Measurements from ENCODE around the gene REEP2. TPM values are rescaled to one million over a fixed set of nuclear protein-coding genes. Genes with fewer than 3 reads are reported as not detected.
A peak's percentile ranks its signal among the peaks of the same experiment; 100 is the strongest.

REEP2 gene
- total RNA-seq, 1 donor from 2014 or later: 11.1 TPM

DNA sequence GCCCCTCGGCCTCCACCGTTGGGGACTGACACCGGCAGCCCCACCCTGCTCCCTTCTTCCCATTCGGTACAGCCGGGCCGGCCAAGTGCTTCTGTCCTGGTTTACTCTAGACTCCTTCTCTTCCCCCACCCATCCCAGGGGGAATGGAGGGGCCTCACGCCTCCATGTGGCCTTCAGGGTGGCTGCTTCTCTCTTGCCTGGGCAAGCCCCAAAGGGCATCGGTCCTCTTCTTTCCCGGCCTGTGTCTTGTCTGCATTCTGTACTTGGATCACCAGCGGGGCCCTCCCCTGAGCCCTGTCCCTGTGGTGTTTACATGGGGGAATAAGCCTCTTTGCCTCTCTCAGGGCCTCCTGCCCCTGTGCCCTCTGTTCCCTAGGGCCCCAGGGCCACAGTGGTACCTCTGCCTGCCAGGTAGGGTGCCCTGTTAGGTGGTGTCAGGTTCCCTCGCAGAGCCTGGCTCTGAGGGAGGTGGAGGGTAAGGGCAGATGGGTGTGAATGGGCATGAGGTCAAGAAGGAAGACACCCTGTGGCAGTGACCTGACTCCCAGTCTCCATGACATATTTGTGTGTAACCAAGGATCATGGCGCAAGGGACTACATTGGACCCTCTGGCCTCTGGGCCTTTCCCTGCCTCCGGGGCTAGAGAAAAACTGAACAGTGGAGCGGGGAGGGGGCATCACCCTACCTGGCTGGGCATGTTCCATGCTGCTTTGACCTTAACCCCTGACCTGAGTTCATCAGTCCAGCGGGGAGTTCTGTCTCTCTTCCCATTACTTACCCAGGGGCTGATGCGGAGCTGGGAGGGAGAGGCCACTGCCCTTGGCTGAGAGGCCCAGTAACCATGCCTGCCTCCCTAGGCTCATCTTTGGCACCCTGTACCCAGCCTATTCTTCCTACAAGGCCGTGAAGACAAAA, 1.6 kb downstream of the REEP2 start:
- Mint-ChIP-seq H3K4me3 (ENCODE audit: low read depth) (peak overlapping the region; percentile 52), H3K4me1 (ENCODE audit: low read depth) (peaks cover 15% of the 10 kb centered on the region), H3K9me3 (no peaks in the 10 kb centered on the region), H3K36me3 (ENCODE audit: low read depth) (peaks cover 11% of the 10 kb centered on the region), H3K27me3 (ENCODE audit: low read depth) (no peaks in the 10 kb centered on the region), H3K27ac (no peak overlapping the region)
- no peak for DNase-seq (ENCODE audit: low spot score)
- intact Hi-C loops (cut with micrococcal nuclease): no loop called here

DNA sequence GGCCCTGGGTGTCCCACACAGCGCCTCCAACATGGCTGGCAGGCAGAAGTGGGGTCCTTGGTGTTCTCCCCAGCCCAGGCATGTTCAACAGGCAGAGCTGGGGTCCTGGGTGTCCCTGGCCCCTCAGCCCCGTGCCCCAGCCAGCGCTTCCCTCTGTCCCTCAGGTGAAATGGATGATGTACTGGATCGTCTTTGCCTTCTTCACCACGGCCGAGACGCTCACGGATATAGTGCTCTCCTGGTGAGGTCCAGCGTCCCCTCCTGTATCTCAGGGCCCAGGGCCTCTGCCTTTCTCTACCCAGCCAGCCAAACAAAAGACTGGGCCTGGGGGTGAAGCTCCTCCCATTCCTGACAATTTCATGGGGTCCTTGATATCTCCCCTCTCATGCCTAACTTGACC, 2.4 kb downstream of the REEP2 start:
- intact Hi-C loops (cut with micrococcal nuclease): no loop called here
- H3K36me3 Mint-ChIP-seq (ENCODE audit: low read depth): peaks cover 5% of the 10 kb centered on the region
- H3K9me3 Mint-ChIP-seq: no peaks in the 10 kb centered on the region
- no peak overlapping the region for H3K27ac Mint-ChIP-seq
- peaks cover 15% of the 10 kb centered on the region for H3K4me1 Mint-ChIP-seq (ENCODE audit: low read depth)
- no peaks in the 10 kb centered on the region for H3K27me3 Mint-ChIP-seq (ENCODE audit: low read depth)
- no peak for DNase-seq (ENCODE audit: low spot score)
- no peak overlapping the region for H3K4me3 Mint-ChIP-seq (ENCODE audit: low read depth)

GRCh38 chr5:138444078-138444773, 5.4 kb downstream of the REEP2 start:
- Mint-ChIP-seq H3K27ac (no peak overlapping the region), H3K4me1 (ENCODE audit: low read depth) (peaks cover 7% of the 10 kb centered on the region), H3K36me3 (ENCODE audit: low read depth) (no peaks in the 10 kb centered on the region), H3K27me3 (ENCODE audit: low read depth) (no peaks in the 10 kb centered on the region), H3K9me3 (no peaks in the 10 kb centered on the region), H3K4me3 (ENCODE audit: low read depth) (no peak overlapping the region)
- DNase-seq (ENCODE audit: low spot score): no peak
- intact Hi-C loops (cut with micrococcal nuclease): no loop called here

DNA sequence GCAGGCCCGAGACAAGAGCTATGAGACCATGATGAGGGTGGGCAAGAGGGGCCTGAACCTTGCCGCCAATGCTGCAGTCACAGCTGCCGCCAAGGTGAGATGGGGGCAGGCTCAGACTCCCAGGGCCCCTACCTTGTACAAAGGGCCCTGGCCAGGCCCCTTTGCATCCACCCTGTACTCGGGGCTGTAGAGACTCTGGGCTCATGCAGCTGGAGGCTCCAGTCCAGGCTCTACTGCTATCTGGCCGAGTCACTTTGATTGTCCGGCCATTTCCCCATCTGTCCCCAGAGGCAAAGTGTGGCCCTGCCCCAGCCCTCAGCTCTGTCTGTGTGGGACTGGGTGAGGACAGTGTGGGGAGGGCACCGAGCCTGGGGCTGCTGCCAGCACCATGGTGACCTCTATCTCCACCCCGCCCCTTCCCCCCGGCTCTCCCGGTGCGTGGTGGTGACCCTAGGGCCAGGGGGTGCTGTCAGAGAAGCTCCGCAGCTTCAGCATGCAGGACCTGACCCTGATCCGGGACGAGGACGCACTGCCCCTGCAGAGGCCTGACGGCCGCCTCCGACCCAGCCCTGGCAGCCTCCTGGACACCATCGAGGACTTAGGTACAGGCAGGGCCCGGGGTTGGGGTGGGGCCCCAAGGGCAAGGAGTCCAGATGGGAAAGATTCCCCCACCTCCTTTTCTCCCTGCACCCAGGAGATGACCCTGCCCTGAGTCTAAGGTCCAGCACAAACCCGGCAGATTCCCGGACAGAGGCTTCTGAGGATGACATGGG, 6.1 kb downstream of the REEP2 start:
- intact Hi-C loops (cut with micrococcal nuclease): no loop called here
- no peaks in the 10 kb centered on the region for H3K27me3 Mint-ChIP-seq (ENCODE audit: low read depth)

DNA sequence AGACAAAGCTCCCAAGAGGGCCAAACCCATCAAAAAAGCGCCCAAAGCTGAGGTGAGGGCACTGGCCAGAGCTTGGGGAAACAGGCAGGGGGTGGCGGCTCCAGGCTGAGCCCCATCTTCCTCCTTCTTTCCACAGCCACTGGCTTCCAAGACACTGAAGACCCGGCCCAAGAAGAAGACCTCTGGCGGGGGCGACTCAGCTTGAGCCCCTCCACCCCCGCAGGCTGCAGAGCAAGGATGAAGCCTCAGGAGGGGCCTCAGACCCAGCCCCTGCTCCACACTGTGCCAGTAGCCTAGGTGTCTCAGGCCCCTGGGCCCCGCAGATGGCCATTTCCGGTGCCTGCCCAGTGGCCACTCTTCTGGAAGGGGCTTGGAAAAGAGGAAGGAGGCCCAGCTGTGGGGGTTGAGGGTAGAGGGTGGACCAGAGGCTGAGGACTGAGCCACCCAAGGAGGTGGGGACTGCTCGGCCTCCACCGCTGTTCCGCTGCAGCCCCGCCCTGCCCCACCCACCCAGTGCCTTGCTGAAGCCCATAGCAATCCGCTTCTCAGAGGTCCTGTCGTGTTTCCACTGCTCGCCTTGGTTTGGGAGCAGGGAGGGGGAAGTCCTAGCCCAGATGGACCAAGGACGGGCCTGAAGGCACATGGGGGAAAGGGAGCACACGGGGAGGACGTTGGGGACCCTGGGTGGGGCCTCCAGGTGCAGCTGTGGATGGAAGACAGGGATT, 6.9 kb downstream of the REEP2 start:
- H3K4me1 Mint-ChIP-seq (ENCODE audit: low read depth): peaks cover 6% of the 10 kb centered on the region
- intact Hi-C loops (cut with micrococcal nuclease): no loop called here
- no peak overlapping the region for H3K27ac Mint-ChIP-seq
- H3K9me3 Mint-ChIP-seq: no peaks in the 10 kb centered on the region
- H3K36me3 Mint-ChIP-seq (ENCODE audit: low read depth): no peaks in the 10 kb centered on the region
- H3K27me3 Mint-ChIP-seq (ENCODE audit: low read depth): no peaks in the 10 kb centered on the region
- DNase-seq (ENCODE audit: low spot score): no peak
- H3K4me3 Mint-ChIP-seq (ENCODE audit: low read depth): no peak overlapping the region

More for the DNA sequence above, 6.1 kb downstream of the REEP2 start:
- Mint-ChIP-seq H3K9me3 (no peaks in the 10 kb centered on the region), H3K36me3 (ENCODE audit: low read depth) (no peaks in the 10 kb centered on the region), H3K4me1 (ENCODE audit: low read depth) (peaks cover 6% of the 10 kb centered on the region), H3K27ac (no peak overlapping the region), H3K4me3 (ENCODE audit: low read depth) (no peak overlapping the region)
- DNase-seq (ENCODE audit: low spot score): no peak

DNA sequence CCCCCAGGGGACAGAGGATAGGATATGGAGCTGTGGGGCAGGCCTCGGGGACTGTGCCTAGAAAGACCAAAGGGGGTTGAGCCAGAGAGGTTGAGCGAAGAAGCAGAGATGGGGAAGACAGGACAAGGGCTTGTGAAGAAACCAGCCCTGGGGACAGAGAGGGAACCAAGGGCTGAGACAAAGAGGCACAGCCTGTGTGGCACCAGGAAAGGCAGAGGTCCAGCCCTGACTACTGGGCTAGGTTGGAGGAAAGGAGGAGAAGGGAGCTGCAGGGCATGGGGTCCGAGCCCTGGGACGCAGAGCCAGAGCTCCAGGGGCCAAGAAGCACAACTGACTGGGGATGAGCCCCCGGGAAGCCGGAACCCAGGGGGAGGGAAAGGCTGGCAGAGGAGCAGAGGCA, 9.2 kb downstream of the REEP2 start:
- intact Hi-C loops (cut with micrococcal nuclease): no loop called here
- peaks cover 6% of the 10 kb centered on the region for H3K4me1 Mint-ChIP-seq (ENCODE audit: low read depth)
- no peaks in the 10 kb centered on the region for H3K9me3 Mint-ChIP-seq
- DNase-seq (ENCODE audit: low spot score): no peak
- H3K27ac Mint-ChIP-seq: no peak overlapping the region
- no peak overlapping the region for H3K4me3 Mint-ChIP-seq (ENCODE audit: low read depth)
- no peaks in the 10 kb centered on the region for H3K36me3 Mint-ChIP-seq (ENCODE audit: low read depth)
- H3K27me3 Mint-ChIP-seq (ENCODE audit: low read depth): peaks cover 2% of the 10 kb centered on the region

GRCh38 chr5:138448481-138449398, 9.9 kb downstream of the REEP2 start:
- no peak for DNase-seq (ENCODE audit: low spot score)
- no peak overlapping the region for H3K4me3 Mint-ChIP-seq (ENCODE audit: low read depth)
- intact Hi-C loops (cut with micrococcal nuclease): no loop called here
- H3K9me3 Mint-ChIP-seq: no peaks in the 10 kb centered on the region
- peaks cover 2% of the 10 kb centered on the region for H3K27me3 Mint-ChIP-seq (ENCODE audit: low read depth)
- H3K4me1 Mint-ChIP-seq (ENCODE audit: low read depth): peaks cover 6% of the 10 kb centered on the region
- no peaks in the 10 kb centered on the region for H3K36me3 Mint-ChIP-seq (ENCODE audit: low read depth)
- H3K27ac Mint-ChIP-seq: no peak overlapping the region

- intact Hi-C loops (cut with micrococcal nuclease): loop anchor here (1.0 kb wide), 2 partner anchors 15 to 54 kb away; no protein-coding TSS in a partner anchor
- Mint-ChIP-seq H3K27ac (peak overlapping the region; percentile 19), H3K9me3 (no peaks in the 10 kb centered on the region), H3K4me3 (ENCODE audit: low read depth) (peak overlapping the region; percentile 39), H3K4me1 (ENCODE audit: low read depth) (peaks cover 6% of the 10 kb centered on the region), H3K36me3 (ENCODE audit: low read depth) (no peaks in the 10 kb centered on the region), H3K27me3 (ENCODE audit: low read depth) (peaks cover 2% of the 10 kb centered on the region)
- DNase-seq (ENCODE audit: low spot score): peak; percentile 69
These were observed 10.8 kb downstream of the REEP2 start for GRCh38 chr5:138449501-138450239.

DNA sequence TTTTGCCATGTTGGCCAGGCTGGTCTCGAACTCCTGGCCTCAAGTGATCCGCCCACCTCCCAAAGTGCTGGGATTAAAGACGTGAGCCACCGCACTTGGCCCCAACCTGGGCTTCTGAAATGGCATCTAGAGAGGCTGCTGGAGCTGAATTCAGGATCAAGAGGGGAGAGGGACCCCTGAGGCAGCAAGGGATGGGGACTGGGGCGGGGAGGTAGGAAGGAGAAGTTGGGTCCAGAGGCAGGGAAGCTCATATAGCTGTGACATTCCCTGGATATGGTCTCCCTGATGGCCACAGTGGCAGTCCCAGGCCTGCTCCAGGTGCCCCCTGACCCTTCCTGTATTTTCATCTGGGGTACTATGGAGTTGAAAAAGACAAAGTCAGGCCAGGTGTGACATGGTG, 12.1 kb downstream of the REEP2 start:
- intact Hi-C loops (cut with micrococcal nuclease): loop anchor here (1.0 kb wide), 2 partner anchors 13 to 52 kb away; no protein-coding TSS in a partner anchor
- no peak overlapping the region for H3K4me3 Mint-ChIP-seq (ENCODE audit: low read depth)
- no peak overlapping the region for H3K27ac Mint-ChIP-seq

DNA sequence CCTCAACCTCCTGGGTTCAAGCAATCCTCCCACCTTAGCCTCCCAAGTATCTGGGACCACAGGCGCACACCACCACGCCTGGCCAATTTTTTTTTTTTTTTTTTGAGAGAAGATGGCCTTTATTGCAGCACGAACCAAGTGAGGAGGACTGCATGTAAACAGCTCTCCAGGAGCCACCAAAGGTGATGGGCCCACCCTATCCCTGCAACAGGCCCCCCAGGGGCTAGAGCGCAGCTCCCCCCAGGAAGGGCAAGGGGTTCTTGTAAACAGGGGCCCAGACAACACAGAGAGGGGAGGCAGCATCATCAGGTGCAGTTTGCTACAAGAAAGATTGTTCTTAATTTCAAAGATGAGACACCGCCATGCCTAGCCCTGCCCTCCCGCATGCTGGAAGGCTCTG, 13.9 kb downstream of the REEP2 start:
- intact Hi-C loops (cut with micrococcal nuclease): no loop called here
- H3K27me3 Mint-ChIP-seq (ENCODE audit: low read depth): peaks cover 2% of the 10 kb centered on the region
- H3K4me3 Mint-ChIP-seq (ENCODE audit: low read depth): no peak overlapping the region

More for the DNA sequence above, 12.1 kb downstream of the REEP2 start:
- Mint-ChIP-seq H3K4me1 (ENCODE audit: low read depth) (peaks cover 6% of the 10 kb centered on the region), H3K9me3 (no peaks in the 10 kb centered on the region), H3K27me3 (ENCODE audit: low read depth) (peaks cover 2% of the 10 kb centered on the region), H3K36me3 (ENCODE audit: low read depth) (no peaks in the 10 kb centered on the region)
- no peak for DNase-seq (ENCODE audit: low spot score)

GRCh38 chr5:138453590-138453989, 14.7 kb downstream of the REEP2 start:
- peaks cover 2% of the 10 kb centered on the region for H3K27me3 Mint-ChIP-seq (ENCODE audit: low read depth)
- no peaks in the 10 kb centered on the region for H3K9me3 Mint-ChIP-seq
- peaks cover 10% of the 10 kb centered on the region for H3K4me1 Mint-ChIP-seq (ENCODE audit: low read depth)
- no peak for DNase-seq (ENCODE audit: low spot score)
- no peak overlapping the region for H3K4me3 Mint-ChIP-seq (ENCODE audit: low read depth)
- no peak overlapping the region for H3K27ac Mint-ChIP-seq
- H3K36me3 Mint-ChIP-seq (ENCODE audit: low read depth): no peaks in the 10 kb centered on the region
- intact Hi-C loops (cut with micrococcal nuclease): no loop called here

More for the DNA sequence above, 13.9 kb downstream of the REEP2 start:
- peaks cover 7% of the 10 kb centered on the region for H3K4me1 Mint-ChIP-seq (ENCODE audit: low read depth)
- H3K27ac Mint-ChIP-seq: no peak overlapping the region
- H3K9me3 Mint-ChIP-seq: no peaks in the 10 kb centered on the region
- H3K36me3 Mint-ChIP-seq (ENCODE audit: low read depth): no peaks in the 10 kb centered on the region
- no peak for DNase-seq (ENCODE audit: low spot score)

Measured in activated T-helper 2 cell treated with anti-CD3 and anti-CD28 coated beads, Interferon-gamma antibody, Interleukin-2, Interleukin-4, amounts not matched to agents 10 μg/mL and 5 μg/mL and 100 μg/mL, durations not matched to agents 14 hours and 24 hours and 36 hours (primary cell).